Breast epithelium (tissue), 4 donors: ENCODE results near the gene CACHD1. TPM values are rescaled to one million over a fixed set of nuclear protein-coding genes. Genes with fewer than 3 reads are reported as not detected.

Experiments used
- DNase-seq, 2 donors: peaks; one replicate each; pipeline ENCODE4 v3.0.0-alpha.2; 2019; ENCODE audit warnings: low spot score in 2 of 2
- H3K27ac ChIP-seq, 2 donors: fragments of 200-600 bp; sonication (generic) in 1 of 2; one replicate each; pipeline ENCODE4 v1.5.1; 2016 to 2019; ENCODE audit warnings: mild to moderate bottlenecking in 1 of 2
- H3K27me3 ChIP-seq, 2 donors: fragments of 200-600 bp; sonication (generic) in 1 of 2; one replicate each; pipeline versions ENCODE4 v1.5.1 to v1.6.0; 2017 to 2019; ENCODE audit warnings: control low read depth in 1 of 2, mild to moderate bottlenecking in 1 of 2
- H3K36me3 ChIP-seq: fragments of 200-600 bp; one replicate; pipeline ENCODE4 v1.5.1; 2019
- H3K4me1 ChIP-seq, 2 donors: fragments of 200-600 bp; sonication (generic); one replicate each; pipeline ENCODE4 v1.5.1; 2016 to 2019; ENCODE audit warnings: control low read depth in 1 of 2
- H3K4me3 ChIP-seq, 3 donors: fragments of 200-600 bp; sonication (generic); 1 replicate in 2 of 3; 2 replicates in 1 of 3; pipeline ENCODE4 v1.5.1; 2016 to 2019; ENCODE audit warnings: mild to moderate bottlenecking in 3 of 3, moderate library complexity in 2 of 3
- H3K9me3 ChIP-seq, 2 donors: fragments of 200-600 bp; sonication (generic) in 1 of 2; one replicate each; pipeline ENCODE4 v1.5.1; 2016 to 2019; ENCODE audit warnings: control low read depth in 1 of 2
- CTCF ChIP-seq, 3 donors: fragments of 450-650 bp; IDR thresholded peaks; one replicate each; pipeline ENCODE4 v1.5.1; 2016 to 2017; ENCODE audit warnings: antibody characterized with exemption in 3 of 3, mild to moderate bottlenecking in 3 of 3, moderate library complexity in 3 of 3
- POLR2A ChIP-seq: fragments of 450-650 bp; IDR thresholded peaks from one replicate; pipeline ENCODE4 v1.6.1; 2016; ENCODE audit warnings: antibody characterized with exemption, mild to moderate bottlenecking, moderate library complexity
- POLR2AphosphoS5 ChIP-seq, 3 donors: sonication (generic); formaldehyde crosslinking; IDR thresholded peaks; one replicate each; pipeline ENCODE4 v1.6.1; 2017; ENCODE audit warnings: antibody characterized with exemption in 3 of 3
- intact Hi-C: fragments of 100-400 bp; cut with DNase I; formaldehyde crosslinking; loops from one replicate; pipeline ENCODE4 v1.15.1; 2023; ENCODE audit warnings: low total_unique reads
- total RNA-seq, 3 donors: library from RNA; depleted of rRNA; stranded (reverse); fragments of >200 nt; gene quantifications; one replicate each; pipeline ENCODE4 v1.1.0, GENCODE V29; 2016

The CACHD1 gene
- total RNA-seq, 3 donors from 2014 or later, result 21.6 to 31.9 (median 25.3) TPM

GRCh38 chr1:64703600-64703999 is 233.7 kb downstream of the CACHD1 start:
- H3K4me1 ChIP-seq, result no peaks in the 10 kb centered on the region
- no peak overlapping the region for H3K4me3 ChIP-seq
- H3K36me3 ChIP-seq, result no peaks in the 10 kb centered on the region
- no peak for DNase-seq
- H3K27me3 ChIP-seq, result no peaks in the 10 kb centered on the region
- H3K27ac ChIP-seq, result no peak overlapping the region
- intact Hi-C loops, result no loop called here
- TF ChIP-seq POLR2AphosphoS5 (IDR thresholded peaks at IDR 0.05) (no peak), POLR2A (no peak), CTCF (IDR thresholded peaks at IDR 0.05) (no peak)
- H3K9me3 ChIP-seq, result no peaks in the 10 kb centered on the region

GRCh38 chr1:64705591-64705990 is 235.7 kb downstream of the CACHD1 start:
- Histone ChIP-seq H3K9me3 (no peaks in the 10 kb centered on the region), H3K36me3 (no peaks in the 10 kb centered on the region), H3K27ac (no peak overlapping the region), H3K4me3 (no peak overlapping the region), H3K27me3 (no peaks in the 10 kb centered on the region), H3K4me1 (no peaks in the 10 kb centered on the region)
- intact Hi-C loops, result no loop called here
- no peak for DNase-seq
- no peak for TF ChIP-seq POLR2A
- no peak for TF ChIP-seq POLR2AphosphoS5 (IDR thresholded peaks at IDR 0.05)
- TF ChIP-seq CTCF (IDR thresholded peaks at IDR 0.05), result no peak

GRCh38 chr1:64711266-64711665 is 241.3 kb downstream of the CACHD1 start:
- H3K9me3 ChIP-seq, result no peaks in the 10 kb centered on the region
- TF ChIP-seq CTCF (IDR thresholded peaks at IDR 0.05) (no peak), POLR2A (no peak), POLR2AphosphoS5 (IDR thresholded peaks at IDR 0.05) (no peak)
- H3K27ac ChIP-seq, result no peak overlapping the region
- no peak for DNase-seq
- H3K4me3 ChIP-seq, result no peak overlapping the region
- intact Hi-C loops, result no loop called here
- no peaks in the 10 kb centered on the region for H3K27me3 ChIP-seq
- H3K36me3 ChIP-seq, result no peaks in the 10 kb centered on the region
- no peaks in the 10 kb centered on the region for H3K4me1 ChIP-seq

GRCh38 chr1:64712049-64712448 is 242.1 kb downstream of the CACHD1 start:
- H3K36me3 ChIP-seq, result no peaks in the 10 kb centered on the region
- H3K4me1 ChIP-seq, result no peaks in the 10 kb centered on the region
- H3K9me3 ChIP-seq, result no peaks in the 10 kb centered on the region
- intact Hi-C loops, result no loop called here
- DNase-seq, result no peak
- no peak for TF ChIP-seq CTCF (IDR thresholded peaks at IDR 0.05)
- no peak for TF ChIP-seq POLR2A
- no peak for TF ChIP-seq POLR2AphosphoS5 (IDR thresholded peaks at IDR 0.05)
- H3K4me3 ChIP-seq, result no peak overlapping the region
- no peaks in the 10 kb centered on the region for H3K27me3 ChIP-seq
- H3K27ac ChIP-seq, result no peak overlapping the region

GRCh38 chr1:64715186-64715585 is 245.3 kb downstream of the CACHD1 start:
- Histone ChIP-seq H3K9me3 (no peaks in the 10 kb centered on the region), H3K36me3 (no peaks in the 10 kb centered on the region), H3K4me1 (no peaks in the 10 kb centered on the region), H3K4me3 (no peak overlapping the region), H3K27ac (no peak overlapping the region), H3K27me3 (no peaks in the 10 kb centered on the region)
- no peak for DNase-seq
- intact Hi-C loops, result no loop called here
- TF ChIP-seq POLR2A (no peak), POLR2AphosphoS5 (IDR thresholded peaks at IDR 0.05) (no peak), CTCF (IDR thresholded peaks at IDR 0.05) (no peak)
